ENCODE data around the gene MICAL2. TPM values are rescaled to one million over a fixed set of nuclear protein-coding genes. Genes with fewer than 3 reads are reported as not detected.

MICAL2 gene
- total and polyA plus RNA-seq, 2 of the 13 experiments (the other 11 are each of a cell fraction or from before 2014, with no cell fraction given): 0.78 to 1.1 TPM

DNA sequence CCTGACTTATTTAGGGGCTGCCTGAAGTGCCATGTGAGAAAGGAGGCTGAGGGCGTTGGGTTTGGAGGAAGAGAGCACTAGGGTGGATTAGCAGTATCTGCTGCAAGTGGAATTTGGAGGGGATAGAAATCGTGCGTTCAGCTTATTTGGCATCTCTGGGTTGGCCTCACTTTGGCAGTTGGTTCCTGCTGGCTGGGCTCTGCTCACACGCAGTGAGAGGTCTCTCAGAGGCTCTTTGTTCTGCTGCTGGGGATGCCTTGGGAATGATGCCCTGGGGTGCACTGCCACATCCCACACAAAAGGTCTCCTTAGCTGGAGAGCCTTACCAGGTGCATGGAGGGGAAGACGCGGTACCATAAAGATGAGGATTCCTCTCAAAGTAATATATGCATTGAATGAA, 17.7 kb upstream of the MICAL2 start:
- Histone ChIP-seq H3K27me3 (ENCODE audit: control insufficient read depth in 1 of 2, insufficient read depth in 2 of 2, low read length in 2 of 2) (no peaks in the 10 kb centered on the region), H3K79me2 (ENCODE audit: insufficient read depth, low read length) (no peaks in the 10 kb centered on the region), H3K4me3 (replicated peaks in 1 of 3; ENCODE audit: insufficient read depth in 1 of 3, low read depth in 2 of 3, low read length in 3 of 3) (no peak overlapping the region), H3K9me3 (ENCODE audit: low read length) (no peaks in the 10 kb centered on the region), H3K4me2 (ENCODE audit: low read depth, low read length) (no peak overlapping the region), H3K36me3 (replicated peaks in 1 of 2; ENCODE audit: control insufficient read depth in 1 of 2, insufficient read depth in 2 of 2, low read length in 2 of 2) (no peaks in the 10 kb centered on the region), H3K9ac (ENCODE audit: insufficient read depth, low read depth, low read length) (no peak overlapping the region), H3K27ac (ENCODE audit: extremely low read length, insufficient read depth, low read length) (no peak overlapping the region), H3K4me1 (ENCODE audit: insufficient read depth, low read length) (peaks cover 52% of the 10 kb centered on the region), H4K20me1 (ENCODE audit: insufficient read depth, low read length) (no peaks in the 10 kb centered on the region), H2AFZ (ENCODE audit: low read length) (no peak overlapping the region)
- 87% methylated on average over 5 of the region's 6 CpGs for WGBS (ENCODE audit: low lambda C conversion rate)
- no peak for DNase-seq (ENCODE audit: low spot score)
- POLR2A ChIA-PET: interaction anchor here (1.1 kb wide), 2 partner anchors 26 to 156 kb away, joined by 3 to 9 read pairs; no protein-coding TSS in a partner anchor
- FAIRE-seq: no peak
- no peak for ATAC-seq
- CTCF ChIA-PET (ENCODE audit: low intra/inter-chr PET ratio, low total read pairs): no interaction called here
- in situ Hi-C loops (cut with HindIII; ENCODE audit: extremely low pct_ligation_motif_present, low pct_unique_long_range_greater_than_20kb) (no loop called here), intact Hi-C loops (cut with micrococcal nuclease; ENCODE audit: unreplicated experiment) (no loop called here)
- BruUV-seq (replicated peaks): no TSS peak
- TF ChIP-seq ATF7 (IDR thresholded peaks at IDR 0.05) (no peak), ATF7 (CRISPR knock-in tag; IDR thresholded peaks at IDR 0.05) (no peak), RORA (CRISPR knock-in tag; IDR thresholded peaks at IDR 0.05) (no peak), NFE2L2 (IDR thresholded peaks at IDR 0.05; ENCODE audit: low read length) (no peak), ZBTB21 (CRISPR knock-in tag; IDR thresholded peaks at IDR 0.05) (no peak), ZNF761 (CRISPR knock-in tag; conservative IDR thresholded peaks at IDR 0.05) (no peak), CBX5 (CRISPR knock-in tag; IDR thresholded peaks at IDR 0.05; ENCODE audit: borderline replicate concordance) (no peak)
- TF ChIP-seq, protein P1, sequence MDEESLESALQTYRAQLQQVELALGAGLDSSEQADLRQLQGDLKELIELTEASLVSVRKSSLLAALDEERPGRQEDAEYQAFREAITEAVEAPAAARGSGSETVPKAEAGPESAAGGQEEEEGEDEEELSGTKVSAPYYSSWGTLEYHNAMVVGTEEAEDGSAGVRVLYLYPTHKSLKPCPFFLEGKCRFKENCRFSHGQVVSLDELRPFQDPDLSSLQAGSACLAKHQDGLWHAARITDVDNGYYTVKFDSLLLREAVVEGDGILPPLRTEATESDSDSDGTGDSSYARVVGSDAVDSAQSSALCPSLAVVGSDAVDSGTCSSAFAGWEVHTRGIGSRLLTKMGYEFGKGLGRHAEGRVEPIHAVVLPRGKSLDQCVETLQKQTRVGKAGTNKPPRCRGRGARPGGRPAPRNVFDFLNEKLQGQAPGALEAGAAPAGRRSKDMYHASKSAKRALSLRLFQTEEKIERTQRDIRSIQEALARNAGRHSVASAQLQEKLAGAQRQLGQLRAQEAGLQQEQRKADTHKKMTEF (CRISPR knock-in tag; IDR thresholded peaks at IDR 0.05): no peak
- TF ChIP-seq, protein P2, sequence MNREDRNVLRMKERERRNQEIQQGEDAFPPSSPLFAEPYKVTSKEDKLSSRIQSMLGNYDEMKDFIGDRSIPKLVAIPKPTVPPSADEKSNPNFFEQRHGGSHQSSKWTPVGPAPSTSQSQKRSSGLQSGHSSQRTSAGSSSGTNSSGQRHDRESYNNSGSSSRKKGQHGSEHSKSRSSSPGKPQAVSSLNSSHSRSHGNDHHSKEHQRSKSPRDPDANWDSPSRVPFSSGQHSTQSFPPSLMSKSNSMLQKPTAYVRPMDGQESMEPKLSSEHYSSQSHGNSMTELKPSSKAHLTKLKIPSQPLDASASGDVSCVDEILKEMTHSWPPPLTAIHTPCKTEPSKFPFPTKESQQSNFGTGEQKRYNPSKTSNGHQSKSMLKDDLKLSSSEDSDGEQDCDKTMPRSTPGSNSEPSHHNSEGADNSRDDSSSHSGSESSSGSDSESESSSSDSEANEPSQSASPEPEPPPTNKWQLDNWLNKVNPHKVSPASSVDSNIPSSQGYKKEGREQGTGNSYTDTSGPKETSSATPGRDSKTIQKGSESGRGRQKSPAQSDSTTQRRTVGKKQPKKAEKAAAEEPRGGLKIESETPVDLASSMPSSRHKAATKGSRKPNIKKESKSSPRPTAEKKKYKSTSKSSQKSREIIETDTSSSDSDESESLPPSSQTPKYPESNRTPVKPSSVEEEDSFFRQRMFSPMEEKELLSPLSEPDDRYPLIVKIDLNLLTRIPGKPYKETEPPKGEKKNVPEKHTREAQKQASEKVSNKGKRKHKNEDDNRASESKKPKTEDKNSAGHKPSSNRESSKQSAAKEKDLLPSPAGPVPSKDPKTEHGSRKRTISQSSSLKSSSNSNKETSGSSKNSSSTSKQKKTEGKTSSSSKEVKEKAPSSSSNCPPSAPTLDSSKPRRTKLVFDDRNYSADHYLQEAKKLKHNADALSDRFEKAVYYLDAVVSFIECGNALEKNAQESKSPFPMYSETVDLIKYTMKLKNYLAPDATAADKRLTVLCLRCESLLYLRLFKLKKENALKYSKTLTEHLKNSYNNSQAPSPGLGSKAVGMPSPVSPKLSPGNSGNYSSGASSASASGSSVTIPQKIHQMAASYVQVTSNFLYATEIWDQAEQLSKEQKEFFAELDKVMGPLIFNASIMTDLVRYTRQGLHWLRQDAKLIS (CRISPR knock-in tag; IDR thresholded peaks at IDR 0.05): no peak
- TF ChIP-seq, protein P3, sequence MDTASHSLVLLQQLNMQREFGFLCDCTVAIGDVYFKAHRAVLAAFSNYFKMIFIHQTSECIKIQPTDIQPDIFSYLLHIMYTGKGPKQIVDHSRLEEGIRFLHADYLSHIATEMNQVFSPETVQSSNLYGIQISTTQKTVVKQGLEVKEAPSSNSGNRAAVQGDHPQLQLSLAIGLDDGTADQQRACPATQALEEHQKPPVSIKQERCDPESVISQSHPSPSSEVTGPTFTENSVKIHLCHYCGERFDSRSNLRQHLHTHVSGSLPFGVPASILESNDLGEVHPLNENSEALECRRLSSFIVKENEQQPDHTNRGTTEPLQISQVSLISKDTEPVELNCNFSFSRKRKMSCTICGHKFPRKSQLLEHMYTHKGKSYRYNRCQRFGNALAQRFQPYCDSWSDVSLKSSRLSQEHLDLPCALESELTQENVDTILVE (CRISPR knock-in tag; IDR thresholded peaks at IDR 0.05): no peak
